ENCODE results near the gene ARHGEF10L.
"Not testable (repeated sequence)": the region's sequence is repeated elsewhere in the genome, so short reads cannot be mapped to it uniquely, and the experiment has no call there.

Gene ARHGEF10L

DNA sequence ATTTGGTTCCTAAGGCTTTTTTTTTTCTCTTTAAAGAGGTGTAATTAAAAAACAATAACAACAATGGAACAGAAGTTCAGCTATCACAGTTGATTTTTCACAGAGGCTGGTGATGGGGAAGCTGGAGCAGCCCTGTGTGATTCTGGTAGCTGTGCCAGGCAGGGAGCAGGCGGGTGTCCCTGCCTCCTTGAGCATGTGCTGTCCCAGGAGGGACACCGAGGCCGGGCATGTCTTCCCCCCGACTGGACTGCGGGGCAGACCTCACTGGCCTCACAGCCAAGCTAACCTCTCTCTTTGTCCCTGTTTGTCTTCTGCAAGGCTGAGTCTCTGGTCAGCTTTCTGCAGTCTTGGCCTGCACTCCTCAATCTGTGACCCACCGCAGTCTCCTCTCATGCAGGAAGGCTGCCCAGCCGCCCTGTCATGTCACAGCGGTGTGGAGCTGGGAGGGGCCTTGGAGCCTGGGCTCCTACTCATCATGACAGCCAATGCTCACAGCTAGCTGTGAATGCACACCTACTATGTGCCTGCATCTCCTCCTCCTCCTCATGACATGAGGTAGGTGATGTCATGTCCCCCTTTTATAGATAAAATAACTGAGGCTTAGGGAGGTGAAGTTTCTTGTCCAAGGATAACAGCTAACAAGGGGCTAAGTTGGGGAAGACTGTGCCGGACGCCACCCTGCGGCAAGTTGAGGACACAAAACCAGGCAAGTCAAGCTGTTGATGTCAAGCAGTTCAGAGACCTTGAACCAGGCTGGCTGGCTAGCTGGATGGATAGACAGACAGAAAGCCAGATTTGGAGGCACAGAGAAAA is 205.4 kb downstream of the ARHGEF10L start:
- Histone ChIP-seq H3K4me3 (ENCODE audit: low read depth, low read length) (no peak overlapping the region), H3K9me3 (no peaks in the 10 kb centered on the region), H3K4me1 (no peaks in the 10 kb centered on the region), H3K27me3 (no peaks in the 10 kb centered on the region), H3K36me3 (no peaks in the 10 kb centered on the region)
- no peak for DNase-seq
- TF ChIP-seq, protein P1, sequence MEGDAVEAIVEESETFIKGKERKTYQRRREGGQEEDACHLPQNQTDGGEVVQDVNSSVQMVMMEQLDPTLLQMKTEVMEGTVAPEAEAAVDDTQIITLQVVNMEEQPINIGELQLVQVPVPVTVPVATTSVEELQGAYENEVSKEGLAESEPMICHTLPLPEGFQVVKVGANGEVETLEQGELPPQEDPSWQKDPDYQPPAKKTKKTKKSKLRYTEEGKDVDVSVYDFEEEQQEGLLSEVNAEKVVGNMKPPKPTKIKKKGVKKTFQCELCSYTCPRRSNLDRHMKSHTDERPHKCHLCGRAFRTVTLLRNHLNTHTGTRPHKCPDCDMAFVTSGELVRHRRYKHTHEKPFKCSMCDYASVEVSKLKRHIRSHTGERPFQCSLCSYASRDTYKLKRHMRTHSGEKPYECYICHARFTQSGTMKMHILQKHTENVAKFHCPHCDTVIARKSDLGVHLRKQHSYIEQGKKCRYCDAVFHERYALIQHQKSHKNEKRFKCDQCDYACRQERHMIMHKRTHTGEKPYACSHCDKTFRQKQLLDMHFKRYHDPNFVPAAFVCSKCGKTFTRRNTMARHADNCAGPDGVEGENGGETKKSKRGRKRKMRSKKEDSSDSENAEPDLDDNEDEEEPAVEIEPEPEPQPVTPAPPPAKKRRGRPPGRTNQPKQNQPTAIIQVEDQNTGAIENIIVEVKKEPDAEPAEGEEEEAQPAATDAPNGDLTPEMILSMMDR (IDR thresholded peaks at IDR 0.05; ENCODE audit: low read depth, low read length) = no peak

DNA sequence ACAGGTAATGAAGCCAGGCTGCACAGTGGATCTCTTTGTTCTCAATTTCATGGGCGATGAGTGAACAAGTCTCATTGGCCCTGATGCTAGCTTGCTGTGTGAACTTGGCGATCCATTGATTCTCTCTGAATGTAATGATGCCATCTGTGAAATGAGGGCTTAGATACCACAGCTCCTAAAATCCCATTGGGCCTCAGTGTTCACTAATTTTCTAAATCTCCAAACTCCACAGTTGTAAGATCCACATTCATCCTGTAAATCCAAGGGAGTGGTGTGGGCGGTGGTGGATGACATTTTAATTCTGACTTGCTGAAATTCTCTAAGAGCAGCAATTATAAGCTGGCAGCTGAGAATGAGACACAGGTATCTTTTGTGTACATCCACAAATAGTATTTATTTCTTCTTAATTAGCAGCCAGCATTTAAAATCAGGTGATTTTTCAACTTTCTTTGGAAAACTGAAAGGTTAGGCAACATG is 206.0 kb downstream of the ARHGEF10L start:
- Histone ChIP-seq H3K36me3 (no peaks in the 10 kb centered on the region), H3K9me3 (no peaks in the 10 kb centered on the region), H3K27me3 (no peaks in the 10 kb centered on the region), H3K4me1 (no peaks in the 10 kb centered on the region), H3K4me3 (ENCODE audit: low read depth, low read length) (no peak overlapping the region)
- no peak for DNase-seq
- TF ChIP-seq, protein P1 (IDR thresholded peaks at IDR 0.05; ENCODE audit: low read depth, low read length) = no peak

DNA sequence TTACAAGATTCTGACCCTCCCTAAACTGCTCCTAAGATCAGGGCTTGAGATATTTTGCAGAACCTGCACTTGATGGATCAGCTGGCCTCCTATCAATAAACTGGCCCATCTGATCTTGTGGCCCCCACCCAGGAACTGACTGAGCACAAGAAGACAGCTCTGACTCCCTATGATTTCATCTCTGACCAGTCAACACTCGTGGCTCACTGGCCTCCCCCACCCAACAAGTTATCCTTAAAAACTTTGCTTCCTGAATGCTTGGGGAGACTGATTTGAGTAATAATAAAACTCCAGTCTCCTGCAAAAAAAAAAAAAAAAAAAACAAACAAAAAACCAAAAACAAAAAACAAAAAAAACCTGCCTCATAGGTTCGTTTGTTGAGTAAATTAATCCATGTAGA is 206.8 kb downstream of the ARHGEF10L start:
- H3K27me3 ChIP-seq; H3K4me1 ChIP-seq; H3K9me3 ChIP-seq; H3K4me3 ChIP-seq (ENCODE audit: low read depth, low read length); DNase-seq; H3K36me3 ChIP-seq: not testable (repeated sequence)

DNA sequence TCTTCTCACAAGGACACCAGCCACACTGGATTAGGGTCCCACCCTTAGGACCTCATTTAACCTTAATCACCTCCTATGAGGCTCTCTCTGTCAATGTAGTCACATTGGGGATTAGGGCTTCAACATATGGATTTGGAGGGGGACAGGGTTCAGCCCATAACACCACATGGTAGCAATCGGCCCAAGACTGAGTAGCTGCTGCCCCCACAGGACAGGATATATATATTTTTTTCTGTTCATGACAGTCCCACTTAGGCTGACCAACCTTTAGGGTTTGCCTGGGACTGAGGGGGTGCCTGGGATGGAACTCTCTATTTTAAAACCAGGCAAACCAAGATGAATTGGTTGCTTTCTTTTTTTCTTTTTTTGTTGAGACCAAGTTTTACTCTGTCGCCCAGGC is 207.4 kb downstream of the ARHGEF10L start:
- TF ChIP-seq, protein P1 (IDR thresholded peaks at IDR 0.05; ENCODE audit: low read depth, low read length) = no peak
- no peaks in the 10 kb centered on the region for H3K36me3 ChIP-seq
- H3K4me1 ChIP-seq = no peaks in the 10 kb centered on the region
- no peak for DNase-seq
- H3K4me3 ChIP-seq (ENCODE audit: low read depth, low read length) = no peak overlapping the region
- no peaks in the 10 kb centered on the region for H3K9me3 ChIP-seq
- no peaks in the 10 kb centered on the region for H3K27me3 ChIP-seq

Measured in BE2C (cell line).